Neural cell (in vitro differentiated cells): ENCODE results near the gene CHST6. TPM values are rescaled to one million over a fixed set of nuclear protein-coding genes. Genes with fewer than 3 reads are reported as not detected.

Experiments
- H2AFZ ChIP-seq: fragments of 200-600, 300-800 bp; sonication (generic), shearing (Covaris generic); 2 replicates; pipeline ENCODE4 v1.6.0; 2014; ENCODE audit warnings: low read depth, mild to moderate bottlenecking, antibody characterized with exemption, low read length, moderate library complexity
- H3F3A ChIP-seq: fragments of 200-600 bp; shearing (Covaris generic); 2 replicates; pipeline ENCODE4 v1.6.1; 2016; ENCODE audit warnings: mild to moderate bottlenecking, moderate library complexity, mixed read lengths, antibody characterized with exemption, low read length; ENCODE audit not compliant: insufficient read depth, poor library complexity, severe bottlenecking
- H3K27ac ChIP-seq: fragments of 200-600, 300-800 bp; sonication (generic), shearing (Covaris generic); 2 replicates; pipeline ENCODE4 v1.5.1; 2014; ENCODE audit warnings: mild to moderate bottlenecking, low read length, moderate library complexity
- H3K27me3 ChIP-seq: fragments of 300-800, 200-600 bp; sonication (generic), shearing (Covaris generic); 2 replicates; pipeline ENCODE4 v1.6.0; 2014; ENCODE audit warnings: mild to moderate bottlenecking, low read depth, low read length, moderate library complexity; ENCODE audit not compliant: insufficient read depth
- H3K36me3 ChIP-seq: fragments of 300-800, 200-600 bp; sonication (generic), shearing (Covaris generic); 2 replicates; pipeline ENCODE4 v1.5.1; 2014; ENCODE audit warnings: mild to moderate bottlenecking, antibody characterized with exemption, low read length, moderate library complexity; ENCODE audit not compliant: insufficient read depth
- H3K4me2 ChIP-seq: fragments of 300-800, 200-600 bp; sonication (generic), shearing (Covaris generic); 2 replicates; pipeline ENCODE4 v1.6.0; 2014; ENCODE audit warnings: mild to moderate bottlenecking, low read length
- H3K4me3 ChIP-seq: fragments of 300-800, 200-600 bp; sonication (generic), shearing (Covaris generic); 2 replicates; pipeline ENCODE4 v1.5.1; 2014; ENCODE audit warnings: mild to moderate bottlenecking, low read length, moderate library complexity
- H3K79me2 ChIP-seq: fragments of 200-600 bp; shearing (Covaris generic); replicated peaks from 2 replicates; pipeline ENCODE4 v1.6.0; 2014; ENCODE audit warnings: mild to moderate bottlenecking, low read length, moderate library complexity; ENCODE audit not compliant: insufficient read depth
- H3K9ac ChIP-seq: fragments of 300-800, 200-600 bp; sonication (generic), shearing (Covaris generic); 2 replicates; pipeline ENCODE4 v1.6.1; 2016; ENCODE audit warnings: mild to moderate bottlenecking, low read length, mixed read lengths
- H3K9me2 ChIP-seq: fragments of 200-600 bp; shearing (Covaris generic); 2 replicates; pipeline ENCODE4 v1.6.1; 2016; ENCODE audit warnings: mild to moderate bottlenecking, low read length, mixed read lengths; ENCODE audit not compliant: insufficient read depth
- H3K9me3 ChIP-seq: fragments of 200-600, 300-800 bp; sonication (generic), shearing (Covaris generic); 2 replicates; pipeline ENCODE4 v1.6.1; 2016; ENCODE audit warnings: mild to moderate bottlenecking, mixed run types, low read length, moderate library complexity, mixed read lengths
- H4K20me1 ChIP-seq: fragments of 200-600 bp; shearing (Covaris generic); 2 replicates; pipeline ENCODE4 v1.6.1; 2016; ENCODE audit warnings: mild to moderate bottlenecking, mixed run types; ENCODE audit not compliant: insufficient read depth
- EP300 ChIP-seq: fragments of 450-650 bp; conservative IDR thresholded peaks from 2 replicates; pipeline ENCODE4 v1.6.1; 2014; ENCODE audit warnings: antibody characterized with exemption, mild to moderate bottlenecking, moderate library complexity; ENCODE audit not compliant: poor library complexity, severe bottlenecking
- EZH2 ChIP-seq: fragments of 200-600, 300-800 bp; shearing (Covaris generic), sonication (generic); IDR thresholded peaks from 2 replicates; pipeline ENCODE4 v1.6.1; 2014; ENCODE audit warnings: antibody characterized with exemption, low read length, borderline replicate concordance, mild to moderate bottlenecking; ENCODE audit not compliant: insufficient read depth, poor library complexity, severe bottlenecking
- MXI1 ChIP-seq: fragments of 450-650 bp; conservative IDR thresholded peaks from 2 replicates; pipeline ENCODE4 v1.6.1; 2014; ENCODE audit warnings: antibody characterized with exemption, mild to moderate bottlenecking; ENCODE audit not compliant: poor library complexity, severe bottlenecking
- POLR2AphosphoS5 ChIP-seq: IDR thresholded peaks from 2 replicates; pipeline ENCODE4 v1.6.1; 2012
- RAD21 ChIP-seq: fragments of 450-650 bp; conservative IDR thresholded peaks from 2 replicates; pipeline ENCODE4 v1.6.1; 2014; ENCODE audit warnings: antibody characterized with exemption, mild to moderate bottlenecking, moderate library complexity
- SMC3 ChIP-seq: fragments of 450-650 bp; conservative IDR thresholded peaks from 2 replicates; pipeline ENCODE4 v1.6.1; 2014; ENCODE audit warnings: antibody characterized with exemption, mild to moderate bottlenecking, moderate library complexity; ENCODE audit not compliant: poor library complexity
- TAF1 ChIP-seq: IDR thresholded peaks from 2 replicates; pipeline ENCODE4 v1.6.1; 2012; ENCODE audit warnings: low read depth
- polyA plus RNA-seq: library from polyadenylated mRNA; depleted of rRNA; stranded (reverse); fragments of >200 nt; gene quantifications from 2 replicates; pipeline ENCODE4 v1.2.3, GENCODE V29; 2014
- TF ChIP-seq, protein P1 (sequence below): IDR thresholded peaks from 2 replicates; pipeline ENCODE4 v1.6.1; 2012; ENCODE audit warnings: borderline replicate concordance
- TF ChIP-seq, protein P2 (sequence below): fragments of 450-650 bp; IDR thresholded peaks from 2 replicates; pipeline ENCODE4 v1.5.1; 2014; ENCODE audit warnings: antibody characterized with exemption, mild to moderate bottlenecking, moderate library complexity; ENCODE audit not compliant: poor library complexity, severe bottlenecking

The CHST6 gene
- polyA plus RNA-seq, 1 donor from 2014 or later, result 0.02 TPM

DNA sequence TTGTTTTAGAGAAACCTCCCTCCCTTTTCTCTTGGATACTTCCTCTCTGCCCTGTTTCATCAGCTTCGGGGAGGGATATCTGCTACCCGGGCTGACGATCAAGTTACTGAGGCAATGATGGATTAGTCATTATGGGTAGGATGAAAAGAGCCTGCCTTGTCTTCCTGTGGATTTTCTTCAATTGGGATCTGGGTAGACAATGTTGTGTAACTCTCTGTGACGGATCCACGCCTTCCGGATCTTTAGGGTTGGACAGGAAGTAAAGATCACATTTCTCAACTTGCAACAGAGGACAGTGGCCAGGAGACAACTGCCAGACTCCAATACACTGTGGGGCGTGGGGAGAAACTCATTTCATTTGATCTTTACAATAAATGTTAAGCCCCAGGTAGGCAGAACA, 11.3 kb upstream of the CHST6 start:
- Histone ChIP-seq H3K9ac (no peak overlapping the region), H2AFZ (no peak overlapping the region), H3K36me3 (no peaks in the 10 kb centered on the region), H3K79me2 (no peaks in the 10 kb centered on the region), H3K4me2 (no peak overlapping the region), H3K4me3 (no peak overlapping the region), H4K20me1 (no peaks in the 10 kb centered on the region), H3F3A (no peaks in the 10 kb centered on the region), H3K9me2 (no peaks in the 10 kb centered on the region), H3K27ac (no peak overlapping the region), H3K9me3 (no peaks in the 10 kb centered on the region), H3K27me3 (no peaks in the 10 kb centered on the region)
- TF ChIP-seq, protein P1, sequence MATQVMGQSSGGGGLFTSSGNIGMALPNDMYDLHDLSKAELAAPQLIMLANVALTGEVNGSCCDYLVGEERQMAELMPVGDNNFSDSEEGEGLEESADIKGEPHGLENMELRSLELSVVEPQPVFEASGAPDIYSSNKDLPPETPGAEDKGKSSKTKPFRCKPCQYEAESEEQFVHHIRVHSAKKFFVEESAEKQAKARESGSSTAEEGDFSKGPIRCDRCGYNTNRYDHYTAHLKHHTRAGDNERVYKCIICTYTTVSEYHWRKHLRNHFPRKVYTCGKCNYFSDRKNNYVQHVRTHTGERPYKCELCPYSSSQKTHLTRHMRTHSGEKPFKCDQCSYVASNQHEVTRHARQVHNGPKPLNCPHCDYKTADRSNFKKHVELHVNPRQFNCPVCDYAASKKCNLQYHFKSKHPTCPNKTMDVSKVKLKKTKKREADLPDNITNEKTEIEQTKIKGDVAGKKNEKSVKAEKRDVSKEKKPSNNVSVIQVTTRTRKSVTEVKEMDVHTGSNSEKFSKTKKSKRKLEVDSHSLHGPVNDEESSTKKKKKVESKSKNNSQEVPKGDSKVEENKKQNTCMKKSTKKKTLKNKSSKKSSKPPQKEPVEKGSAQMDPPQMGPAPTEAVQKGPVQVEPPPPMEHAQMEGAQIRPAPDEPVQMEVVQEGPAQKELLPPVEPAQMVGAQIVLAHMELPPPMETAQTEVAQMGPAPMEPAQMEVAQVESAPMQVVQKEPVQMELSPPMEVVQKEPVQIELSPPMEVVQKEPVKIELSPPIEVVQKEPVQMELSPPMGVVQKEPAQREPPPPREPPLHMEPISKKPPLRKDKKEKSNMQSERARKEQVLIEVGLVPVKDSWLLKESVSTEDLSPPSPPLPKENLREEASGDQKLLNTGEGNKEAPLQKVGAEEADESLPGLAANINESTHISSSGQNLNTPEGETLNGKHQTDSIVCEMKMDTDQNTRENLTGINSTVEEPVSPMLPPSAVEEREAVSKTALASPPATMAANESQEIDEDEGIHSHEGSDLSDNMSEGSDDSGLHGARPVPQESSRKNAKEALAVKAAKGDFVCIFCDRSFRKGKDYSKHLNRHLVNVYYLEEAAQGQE, result no peak
- no peak for TF ChIP-seq EP300

DNA sequence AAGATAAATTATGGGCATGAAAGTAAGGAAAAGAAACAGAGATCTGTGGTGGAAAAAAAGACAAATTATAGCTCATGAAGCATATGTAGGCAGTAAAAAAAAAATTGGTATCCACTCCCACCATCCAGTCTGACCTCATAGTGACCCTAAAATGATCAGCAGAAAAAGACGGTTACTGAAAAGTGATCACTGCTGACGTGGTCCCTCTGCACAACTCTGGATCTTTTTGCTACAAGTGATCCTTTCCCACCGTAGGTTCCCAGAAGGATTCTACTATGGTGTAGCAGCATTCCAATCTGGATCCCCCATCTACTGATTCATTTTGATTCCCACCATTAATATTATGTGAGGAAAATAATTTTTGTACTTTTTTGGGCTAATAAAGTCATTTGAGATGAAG, 10.9 kb upstream of the CHST6 start:
- no peak overlapping the region for H3K9ac ChIP-seq
- H4K20me1 ChIP-seq, result no peaks in the 10 kb centered on the region
- H2AFZ ChIP-seq, result no peak overlapping the region

More for the DNA sequence above, 10.9 kb upstream of the CHST6 start:
- Histone ChIP-seq H3K27me3 (no peaks in the 10 kb centered on the region), H3K27ac (peak overlapping the region; percentile 7), H3K79me2 (no peaks in the 10 kb centered on the region), H3K36me3 (no peaks in the 10 kb centered on the region), H3K4me3 (no peak overlapping the region), H3F3A (no peaks in the 10 kb centered on the region), H3K9me3 (no peaks in the 10 kb centered on the region), H3K4me2 (no peak overlapping the region), H3K9me2 (no peaks in the 10 kb centered on the region)
- no peak for TF ChIP-seq TAF1
- TF ChIP-seq, protein P1, result no peak
- no peak for TF ChIP-seq SMC3
- no peak for TF ChIP-seq POLR2AphosphoS5
- TF ChIP-seq EZH2, result no peak
- TF ChIP-seq EP300, result no peak
- TF ChIP-seq RAD21, result no peak
- TF ChIP-seq, protein P2, sequence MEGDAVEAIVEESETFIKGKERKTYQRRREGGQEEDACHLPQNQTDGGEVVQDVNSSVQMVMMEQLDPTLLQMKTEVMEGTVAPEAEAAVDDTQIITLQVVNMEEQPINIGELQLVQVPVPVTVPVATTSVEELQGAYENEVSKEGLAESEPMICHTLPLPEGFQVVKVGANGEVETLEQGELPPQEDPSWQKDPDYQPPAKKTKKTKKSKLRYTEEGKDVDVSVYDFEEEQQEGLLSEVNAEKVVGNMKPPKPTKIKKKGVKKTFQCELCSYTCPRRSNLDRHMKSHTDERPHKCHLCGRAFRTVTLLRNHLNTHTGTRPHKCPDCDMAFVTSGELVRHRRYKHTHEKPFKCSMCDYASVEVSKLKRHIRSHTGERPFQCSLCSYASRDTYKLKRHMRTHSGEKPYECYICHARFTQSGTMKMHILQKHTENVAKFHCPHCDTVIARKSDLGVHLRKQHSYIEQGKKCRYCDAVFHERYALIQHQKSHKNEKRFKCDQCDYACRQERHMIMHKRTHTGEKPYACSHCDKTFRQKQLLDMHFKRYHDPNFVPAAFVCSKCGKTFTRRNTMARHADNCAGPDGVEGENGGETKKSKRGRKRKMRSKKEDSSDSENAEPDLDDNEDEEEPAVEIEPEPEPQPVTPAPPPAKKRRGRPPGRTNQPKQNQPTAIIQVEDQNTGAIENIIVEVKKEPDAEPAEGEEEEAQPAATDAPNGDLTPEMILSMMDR, result no peak
- no peak for TF ChIP-seq MXI1
